ENCODE data around the gene RASEF.
"Not testable (repeated sequence)": the region's sequence is repeated elsewhere in the genome, so short reads cannot be mapped to it uniquely, and the experiment has no call there.

Gene RASEF

GRCh38 chr9:83062651-83063527 lies at the start of gene RASEF:
Gene RASEF, minus strand, starts transcription at chr9:83063142. Its CDS starts 275 bp downstream, at chr9:83062867.
- DNase-seq = no peak

DNA sequence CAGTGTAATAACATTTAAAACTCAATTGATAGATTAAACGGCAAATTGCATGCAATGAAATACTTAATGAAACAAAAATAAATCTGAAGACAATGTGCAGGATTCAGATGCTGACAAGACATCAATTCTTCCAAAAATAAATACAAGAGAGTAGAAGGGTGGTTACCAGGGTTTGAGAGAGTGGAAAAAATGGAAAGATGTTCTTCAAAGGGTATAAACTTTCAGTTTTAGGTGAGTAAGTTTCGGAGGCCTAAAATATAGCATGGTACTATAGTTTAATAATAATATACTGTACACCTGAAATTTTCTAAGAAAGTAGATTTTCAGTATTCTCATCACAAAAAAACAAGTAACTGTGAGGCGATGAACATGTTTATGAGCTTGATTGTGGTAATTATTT lies 48.2 kb upstream of the RASEF start:
- no peak for DNase-seq

DNA sequence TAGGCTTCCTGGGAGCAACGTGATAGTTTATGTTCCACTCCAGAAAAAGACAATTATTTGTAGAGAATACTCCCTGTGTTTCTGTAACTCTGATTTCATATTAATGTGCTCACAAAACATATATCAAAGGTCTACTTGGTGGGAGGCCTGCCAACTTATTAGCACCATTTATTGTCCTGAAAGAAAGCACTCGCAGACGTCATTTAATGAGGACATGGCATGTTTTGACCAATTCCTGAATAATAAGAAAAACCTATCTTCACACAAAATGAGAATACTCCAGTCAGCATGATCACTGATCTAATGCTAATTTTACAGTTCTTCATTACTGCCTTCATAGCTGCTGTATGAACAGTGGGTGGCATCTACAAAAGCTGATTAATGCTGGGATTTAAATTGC lies 46.4 kb upstream of the RASEF start:
- no peak for DNase-seq

- DNase-seq = no peak
Measured at GRCh38 chr9:83108208-83108607, 45.3 kb upstream of the RASEF start.

GRCh38 chr9:83106772-83107171 lies 43.8 kb upstream of the RASEF start:
- no peak for DNase-seq

GRCh38 chr9:83106263-83106662 lies 43.3 kb upstream of the RASEF start:
- no peak for DNase-seq

GRCh38 chr9:83097633-83098032 lies 34.7 kb upstream of the RASEF start:
- DNase-seq = no peak

GRCh38 chr9:83093311-83093710 lies 30.4 kb upstream of the RASEF start:
- DNase-seq = not testable (repeated sequence)

DNA sequence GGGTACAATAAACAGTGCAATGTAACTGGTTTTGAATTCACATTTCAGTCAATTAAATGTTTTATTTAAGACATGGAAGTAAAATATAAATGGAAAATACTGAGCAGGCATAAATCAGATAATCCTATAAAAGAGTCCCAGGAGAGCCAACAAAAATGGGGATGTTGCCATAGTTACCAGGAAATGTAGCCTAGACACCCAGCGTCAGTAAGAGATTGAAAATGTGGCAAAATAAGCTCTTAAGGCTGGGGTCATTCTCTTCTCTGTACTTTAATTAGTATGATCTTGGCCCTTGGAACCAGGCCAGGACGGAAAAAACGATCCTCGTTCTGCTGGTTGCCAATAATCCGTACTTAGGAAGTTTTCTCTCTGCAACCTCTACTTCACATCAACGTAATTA lies 18.9 kb upstream of the RASEF start:
- DNase-seq = no peak

GRCh38 chr9:83081010-83081409 lies 18.1 kb upstream of the RASEF start:
- no peak for DNase-seq

DNA sequence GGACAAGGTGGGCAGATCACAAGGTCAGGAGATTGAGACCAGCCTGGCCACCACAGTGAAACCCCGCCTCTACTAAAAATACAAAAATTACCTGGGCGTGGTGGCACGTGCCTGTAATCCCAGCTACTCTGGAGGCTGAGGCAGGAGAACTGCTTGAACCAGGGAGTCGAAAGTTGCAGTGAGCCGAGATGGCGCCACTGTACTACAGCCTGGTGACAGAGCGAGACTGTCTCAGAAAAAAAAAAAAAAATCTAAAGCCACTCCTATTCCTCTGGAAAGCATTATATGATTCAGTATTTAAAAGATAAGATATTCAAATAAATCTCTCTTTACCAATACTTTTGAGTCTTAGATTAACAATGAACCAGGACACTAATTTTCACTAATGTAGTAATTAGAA lies 13.0 kb upstream of the RASEF start:
- not testable (repeated sequence) for DNase-seq

- DNase-seq = not testable (repeated sequence)
Measured at GRCh38 chr9:83072498-83072897, 9.6 kb upstream of the RASEF start.

GRCh38 chr9:83071626-83072025 lies 8.7 kb upstream of the RASEF start:
- DNase-seq = no peak

- DNase-seq = no peak
Measured at GRCh38 chr9:83070261-83070660, 7.3 kb upstream of the RASEF start.

DNA sequence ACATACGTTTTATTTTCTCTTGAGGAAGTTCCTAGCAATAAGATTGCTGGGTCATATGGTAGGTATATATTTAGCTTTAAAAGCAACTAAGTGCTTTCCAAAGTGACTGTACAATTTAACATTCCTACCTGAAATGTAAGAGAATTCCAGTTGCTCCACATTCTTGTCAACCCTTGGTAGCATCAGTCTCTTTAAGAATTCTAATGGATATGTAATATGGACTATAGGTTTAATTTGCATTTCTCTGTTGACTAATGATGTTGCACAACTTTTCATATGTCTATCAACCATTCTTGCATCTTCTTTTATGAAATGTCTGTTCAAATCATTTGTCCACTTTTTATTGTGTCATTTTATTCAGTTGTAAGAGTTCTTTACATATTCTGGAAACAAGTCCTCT lies 6.7 kb upstream of the RASEF start:
- DNase-seq = no peak

GRCh38 chr9:83068414-83068813 lies 5.5 kb upstream of the RASEF start:
- no peak for DNase-seq

- no peak for DNase-seq
Measured at GRCh38 chr9:83067579-83067978, 4.6 kb upstream of the RASEF start.

GRCh38 chr9:83066771-83067170 lies 3.8 kb upstream of the RASEF start:
- DNase-seq = no peak

DNA sequence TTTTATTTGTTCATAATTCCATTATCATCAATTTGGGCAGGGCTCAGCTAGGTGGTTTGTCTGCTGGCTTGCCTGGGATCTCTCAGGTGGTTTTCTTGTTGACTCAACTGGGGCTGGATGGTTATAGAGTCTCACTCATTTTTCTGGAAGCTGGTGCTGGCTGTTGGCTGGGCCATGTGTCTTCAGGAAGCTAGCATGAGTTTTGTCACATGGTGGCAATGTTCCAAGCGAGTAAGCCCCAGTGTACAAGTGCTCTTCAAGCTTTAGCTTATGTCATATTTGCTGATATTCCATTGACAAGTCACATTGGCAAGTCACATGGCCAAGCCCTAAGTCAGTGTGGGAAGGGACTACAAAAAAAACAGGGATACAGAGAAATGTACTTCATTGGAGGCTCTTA lies 2.3 kb upstream of the RASEF start:
- DNase-seq = no peak

GRCh38 chr9:83061990-83062650 lies 822 bp downstream of the RASEF start:
- no peak for DNase-seq

GRCh38 chr9:83061036-83061435 lies 1.9 kb downstream of the RASEF start:
- DNase-seq = no peak

- no peak for DNase-seq
Measured at GRCh38 chr9:83060556-83060955, 2.4 kb downstream of the RASEF start.

DNA sequence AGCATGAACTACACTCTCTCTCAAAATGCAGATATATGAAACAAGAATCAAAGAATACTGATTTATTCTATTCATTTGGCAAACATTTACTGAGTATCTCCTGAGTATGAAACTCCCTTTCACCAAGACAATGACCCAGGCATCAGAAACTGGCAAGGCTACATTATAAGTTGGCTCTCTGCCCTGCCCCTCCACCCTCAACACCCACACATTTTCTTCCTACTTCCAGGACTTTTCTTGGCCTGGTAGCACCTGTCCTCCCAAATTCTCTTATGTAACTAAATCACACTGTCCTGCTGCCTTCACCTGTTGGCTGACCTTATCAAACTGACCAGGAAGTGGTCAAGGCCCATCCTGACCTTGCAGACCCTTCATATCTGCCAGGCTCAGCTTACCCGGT lies 3.5 kb downstream of the RASEF start:
- no peak for DNase-seq

DNA sequence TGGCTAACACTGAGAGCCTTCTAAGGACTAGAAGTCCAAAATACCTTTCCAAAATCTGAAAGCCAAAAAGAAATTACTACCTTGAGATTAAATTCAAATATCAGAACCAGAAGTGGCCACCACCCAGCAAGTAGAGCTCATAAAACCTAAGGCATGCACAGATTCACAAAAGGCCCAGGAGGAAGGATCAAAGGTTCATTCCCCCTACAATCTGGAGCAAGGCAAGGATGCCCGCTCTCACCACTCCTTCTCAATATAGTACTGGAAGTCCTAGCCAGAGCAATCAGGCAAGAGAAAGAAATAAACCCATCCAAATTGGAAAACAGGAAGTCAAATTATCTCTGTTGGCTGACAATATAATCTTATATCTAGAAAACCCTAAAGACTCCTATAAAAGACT lies 6.0 kb downstream of the RASEF start:
- no peak for DNase-seq

DNA sequence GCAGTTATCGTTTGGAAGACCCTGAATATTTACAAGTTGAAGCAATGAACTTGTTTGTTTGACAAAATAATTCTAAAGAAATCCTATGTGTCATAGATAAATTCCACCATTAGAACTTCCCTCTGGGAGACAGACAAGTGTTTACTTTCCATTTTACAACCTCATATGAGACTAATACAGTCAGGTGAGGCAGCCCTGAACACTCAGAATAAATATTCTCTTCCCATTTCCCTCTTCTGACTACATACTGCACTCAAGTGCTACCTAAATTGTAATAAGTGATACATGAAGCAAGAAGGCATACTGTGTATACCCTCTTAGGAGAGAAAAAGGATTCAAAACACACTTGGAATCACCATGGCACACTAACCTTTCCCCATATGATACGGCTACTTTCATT lies 6.8 kb downstream of the RASEF start:
- DNase-seq = no peak

Measured in NCI-H1436 treated with DMSO at 0.1 percent for 48 hours (cell line).